HTR-8/SVneo (cell line): ENCODE data around the gene SOX5.

Experiments
- DNase-seq: peaks from one replicate; pipeline ENCODE4 v3.0.0; 2011; ENCODE audit warnings: low spot score, mixed read lengths; ENCODE audit not compliant: insufficient read length
- FAIRE-seq: peaks from 2 replicates; lab custom pipeline; 2011; peaks lifted over from hg19 to GRCh38; lab: Jason Lieb, UNC

The SOX5 gene

GRCh38 chr12:23561364-23562345, 387.8 kb downstream of the SOX5 start:
- DNase-seq, result no peak
- no peak for FAIRE-seq

- FAIRE-seq (no peak), DNase-seq (no peak)
Observed at GRCh38 chr12:23560611-23561010, 388.9 kb downstream of the SOX5 start.

GRCh38 chr12:23559268-23559753, 390.2 kb downstream of the SOX5 start:
- no peak for FAIRE-seq
- no peak for DNase-seq

- DNase-seq (no peak), FAIRE-seq (no peak)
Observed at GRCh38 chr12:23556661-23557060, 392.8 kb downstream of the SOX5 start.

- FAIRE-seq, result no peak
- no peak for DNase-seq
Observed at GRCh38 chr12:23555825-23556207, 393.7 kb downstream of the SOX5 start.

GRCh38 chr12:23555180-23555824, 394.2 kb downstream of the SOX5 start:
- FAIRE-seq (no peak), DNase-seq (no peak)

- FAIRE-seq, result no peak
- no peak for DNase-seq
Observed at GRCh38 chr12:23552417-23552816, 397.1 kb downstream of the SOX5 start.

GRCh38 chr12:23550753-23551152, 398.7 kb downstream of the SOX5 start:
- FAIRE-seq (peak; percentile 72), DNase-seq (no peak)

- FAIRE-seq, result no peak
Observed at GRCh38 chr12:23548742-23549141, 400.7 kb downstream of the SOX5 start.

GRCh38 chr12:23546756-23547155, 402.7 kb downstream of the SOX5 start:
- DNase-seq (no peak), FAIRE-seq (no peak)

More at GRCh38 chr12:23548742-23549141, 400.7 kb downstream of the SOX5 start:
- no peak for DNase-seq

- DNase-seq, result no peak
- FAIRE-seq, result no peak
Observed at GRCh38 chr12:23543767-23544166, 405.7 kb downstream of the SOX5 start.

GRCh38 chr12:23542187-23542586, 407.3 kb downstream of the SOX5 start:
- no peak for DNase-seq
- no peak for FAIRE-seq

GRCh38 chr12:23540572-23540971, 408.9 kb downstream of the SOX5 start:
- DNase-seq (no peak), FAIRE-seq (no peak)

- FAIRE-seq (no peak), DNase-seq (no peak)
Observed at GRCh38 chr12:23536293-23536692, 413.2 kb downstream of the SOX5 start.

GRCh38 chr12:23535441-23535840, 414.0 kb downstream of the SOX5 start:
- DNase-seq, result no peak
- FAIRE-seq, result no peak

GRCh38 chr12:23534196-23534595, 415.3 kb downstream of the SOX5 start:
- DNase-seq, result no peak
- peak; percentile 66 for FAIRE-seq

GRCh38 chr12:23533699-23534098, 415.8 kb downstream of the SOX5 start:
- DNase-seq (no peak), FAIRE-seq (no peak)

GRCh38 chr12:23533265-23533664, 416.2 kb downstream of the SOX5 start:
- FAIRE-seq (no peak), DNase-seq (no peak)

- DNase-seq (no peak), FAIRE-seq (no peak)
Observed at GRCh38 chr12:23528316-23528715, 421.2 kb downstream of the SOX5 start.

GRCh38 chr12:23525450-23526072, 423.9 kb downstream of the SOX5 start:
- DNase-seq (no peak), FAIRE-seq (peak; percentile 49)

GRCh38 chr12:23523339-23523738, 426.1 kb downstream of the SOX5 start:
- no peak for DNase-seq
- no peak for FAIRE-seq
